Sigmoid colon (tissue), 7 donors: ENCODE results near the gene STAB1. TPM values are rescaled to one million over a fixed set of nuclear protein-coding genes. Genes with fewer than 3 reads are reported as not detected.

Source experiments
- DNase-seq: peaks from one replicate; pipeline ENCODE4 v3.0.0-alpha.2; 2019
- H3K27ac ChIP-seq, 4 donors: fragments of 200-600 bp; sonication (generic); one replicate each; pipeline ENCODE4 v1.5.1; 2016 to 2019; ENCODE audit warnings: mild to moderate bottlenecking in 1 of 4
- H3K27me3 ChIP-seq, 3 donors: fragments of 200-600 bp; sonication (generic); one replicate each; pipeline ENCODE4 v1.5.1; 2019; ENCODE audit warnings: mild to moderate bottlenecking in 1 of 3
- H3K36me3 ChIP-seq, 4 donors: fragments of 200-600 bp; sonication (generic); one replicate each; pipeline ENCODE4 v1.5.1; 2016 to 2019
- H3K4me1 ChIP-seq, 4 donors: fragments of 200-600 bp; sonication (generic); one replicate each; pipeline ENCODE4 v1.5.1; 2017 to 2019
- H3K4me3 ChIP-seq, 4 donors: fragments of 200-600 bp; sonication (generic); one replicate each; pipeline ENCODE4 v1.5.1; 2017 to 2019; ENCODE audit warnings: mild to moderate bottlenecking in 2 of 4, moderate library complexity in 1 of 4
- H3K9me3 ChIP-seq, 4 donors: fragments of 200-600 bp in 3 of 4; sonication (generic) in 3 of 4; one replicate each; pipeline versions ENCODE4 v1.5.1 to v1.6.1; 2013 to 2019
- EP300 ChIP-seq, 4 donors: sonication (generic); formaldehyde crosslinking; IDR thresholded peaks; one replicate each; pipeline ENCODE4 v1.6.1; 2017; ENCODE audit warnings: antibody characterized with exemption in 4 of 4
- POLR2A ChIP-seq, 2 donors: fragments of 450-650 bp; IDR thresholded peaks; one replicate each; pipeline ENCODE4 v1.6.1; 2016; ENCODE audit warnings: antibody characterized with exemption in 2 of 2, mild to moderate bottlenecking in 2 of 2, moderate library complexity in 2 of 2
- POLR2AphosphoS5 ChIP-seq, 4 donors: sonication (generic); formaldehyde crosslinking; IDR thresholded peaks; one replicate each; pipeline ENCODE4 v1.6.1; 2017; ENCODE audit warnings: antibody characterized with exemption in 4 of 4
- WGBS, 2 donors: extraction: QIAGEN DNeasy Blood & Tissue Kit; methylation state at CpG; one replicate each; pipeline ENCODE4 v1.1.7; 2013; 5-methylcytosine and 5-hydroxymethylcytosine counted together
- intact Hi-C: fragments of 100-400 bp; cut with DNase I; formaldehyde crosslinking; loops from one replicate; pipeline ENCODE4 v1.15.1; 2023
- polyA plus RNA-seq, 3 donors: library from polyadenylated mRNA; stranded (reverse); fragments of 200-250 nt; gene quantifications; one replicate each; pipeline ENCODE4 v1.2.3, GENCODE V29; 2013
- total RNA-seq, 4 donors: library from RNA; depleted of rRNA; stranded (reverse); fragments of >200 nt; gene quantifications; one replicate each; pipeline ENCODE4 v1.1.0, GENCODE V29; 2016
- TF ChIP-seq, protein P1 (sequence below), 4 experiments: fragments of 450-650 bp in 3 of 4; fragments of 200-600 bp in 1 of 4; IDR thresholded peaks; one replicate each; pipeline ENCODE4 v1.5.1; 2016 to 2019; ENCODE audit warnings: antibody characterized with exemption in 4 of 4, mild to moderate bottlenecking in 3 of 4, moderate library complexity in 2 of 4
- donor health status: healthy with polysubstance abuse.
- donor health status: Bipolar disorder and iron deficiency.
- donor health status: healthy.

The STAB1 gene
- total and polyA plus RNA-seq, 7 donors: 18.0 to 138 (median 92.0) TPM

DNA sequence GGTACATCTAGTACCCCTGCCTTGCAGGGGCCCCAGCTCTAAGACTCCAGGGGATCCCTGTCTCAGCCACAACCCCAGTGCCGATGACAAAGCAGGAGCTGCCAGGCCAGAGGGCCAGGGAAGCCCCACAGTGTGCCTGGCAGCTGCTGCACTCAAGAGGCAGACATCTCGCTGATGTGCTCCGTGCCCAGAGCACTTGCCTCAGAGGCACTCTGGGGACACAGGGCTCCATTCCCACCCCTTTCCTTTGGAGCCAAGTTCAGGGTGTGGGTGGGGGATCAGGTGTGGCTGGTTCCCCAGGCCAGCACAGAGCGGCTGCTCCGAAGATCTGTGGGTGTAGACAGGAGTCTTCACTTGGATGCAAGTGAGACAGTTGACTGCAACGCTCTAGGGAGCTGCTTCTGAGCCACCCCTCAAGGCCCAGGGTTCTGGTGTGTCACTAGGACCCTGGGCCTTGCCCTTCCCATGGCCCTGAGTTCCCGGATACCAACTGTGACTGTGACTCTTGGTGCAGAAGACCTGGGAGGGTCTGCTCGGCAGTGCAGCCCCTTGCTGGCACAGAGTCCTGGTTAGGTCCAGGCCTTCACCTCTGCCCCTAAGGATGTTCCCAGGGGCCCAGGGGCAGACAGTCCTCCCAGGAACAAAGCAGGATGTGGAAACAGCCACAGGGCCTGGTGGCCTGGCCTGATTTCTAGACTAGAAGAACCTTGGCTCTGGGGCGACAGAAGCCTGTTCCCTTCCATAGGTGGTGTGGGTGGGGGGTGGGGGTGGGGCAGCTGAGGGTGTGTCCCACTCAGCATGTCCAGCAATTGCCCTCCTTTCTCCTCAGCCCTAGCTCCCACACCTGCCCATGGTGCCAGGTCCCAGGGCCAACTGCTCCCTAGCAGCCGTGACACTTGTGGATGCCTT is 36.0 kb downstream of the STAB1 start:
- H3K36me3 ChIP-seq: peaks cover 0 to 19% (median 7%) of the 10 kb centered on the region in 4 donors
- intact Hi-C loops: loop anchor here (5.0 kb wide), 1 partner anchor 74 kb away; the partner anchor contains the start of gene NISCH
- peak overlapping the region in 2 of 4 donors; percentile 9 to 51 for H3K27ac ChIP-seq
- TF ChIP-seq POLR2A (IDR thresholded peaks at IDR 0.05): no peak
- no peak for TF ChIP-seq POLR2AphosphoS5 (IDR thresholded peaks at IDR 0.05)
- no peak for TF ChIP-seq EP300 (IDR thresholded peaks at IDR 0.05)
- TF ChIP-seq, protein P1, sequence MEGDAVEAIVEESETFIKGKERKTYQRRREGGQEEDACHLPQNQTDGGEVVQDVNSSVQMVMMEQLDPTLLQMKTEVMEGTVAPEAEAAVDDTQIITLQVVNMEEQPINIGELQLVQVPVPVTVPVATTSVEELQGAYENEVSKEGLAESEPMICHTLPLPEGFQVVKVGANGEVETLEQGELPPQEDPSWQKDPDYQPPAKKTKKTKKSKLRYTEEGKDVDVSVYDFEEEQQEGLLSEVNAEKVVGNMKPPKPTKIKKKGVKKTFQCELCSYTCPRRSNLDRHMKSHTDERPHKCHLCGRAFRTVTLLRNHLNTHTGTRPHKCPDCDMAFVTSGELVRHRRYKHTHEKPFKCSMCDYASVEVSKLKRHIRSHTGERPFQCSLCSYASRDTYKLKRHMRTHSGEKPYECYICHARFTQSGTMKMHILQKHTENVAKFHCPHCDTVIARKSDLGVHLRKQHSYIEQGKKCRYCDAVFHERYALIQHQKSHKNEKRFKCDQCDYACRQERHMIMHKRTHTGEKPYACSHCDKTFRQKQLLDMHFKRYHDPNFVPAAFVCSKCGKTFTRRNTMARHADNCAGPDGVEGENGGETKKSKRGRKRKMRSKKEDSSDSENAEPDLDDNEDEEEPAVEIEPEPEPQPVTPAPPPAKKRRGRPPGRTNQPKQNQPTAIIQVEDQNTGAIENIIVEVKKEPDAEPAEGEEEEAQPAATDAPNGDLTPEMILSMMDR (IDR thresholded peaks at IDR 0.05): no peak
- 87 to 92% methylated on average over 10 of the region's 10 CpGs for WGBS, 2 donors
- H3K27me3 ChIP-seq: no peaks in the 10 kb centered on the region
- DNase-seq: peak; percentile 56
- H3K4me1 ChIP-seq: peaks cover 0 to 40% (median 31%) of the 10 kb centered on the region in 4 donors
- no peaks in the 10 kb centered on the region for H3K9me3 ChIP-seq
- H3K4me3 ChIP-seq: no peak overlapping the region

GRCh38 chr3:52531860-52532516 is 36.9 kb downstream of the STAB1 start:
- intact Hi-C loops: loop anchor here (5.0 kb wide), 1 partner anchor 75 kb away; the partner anchor contains the start of gene NISCH
- H3K27ac ChIP-seq: peak overlapping the region in 1 of 4 donors; percentile 51
- 91 to 95% methylated on average over 14 of the region's 14 CpGs for WGBS, 2 donors

GRCh38 chr3:52532517-52532837 is 37.3 kb downstream of the STAB1 start:
- peak overlapping the region in 3 of 4 donors; percentile 60 to 65 (median 64) for H3K27ac ChIP-seq
- WGBS, 2 donors: 47 to 71% methylated on average over 5 of the region's 5 CpGs

More at GRCh38 chr3:52531860-52532516, 36.9 kb downstream of the STAB1 start:
- no peak for TF ChIP-seq EP300 (IDR thresholded peaks at IDR 0.05)
- no peak for TF ChIP-seq POLR2A (IDR thresholded peaks at IDR 0.05)
- TF ChIP-seq, protein P1 (IDR thresholded peaks at IDR 0.05): no peak
- no peak for TF ChIP-seq POLR2AphosphoS5 (IDR thresholded peaks at IDR 0.05)
- peak overlapping the region in 1 of 4 donors; percentile 57 for H3K4me3 ChIP-seq
- H3K9me3 ChIP-seq: no peaks in the 10 kb centered on the region
- H3K27me3 ChIP-seq: no peaks in the 10 kb centered on the region
- peak; percentile 64 for DNase-seq
- peaks cover 0 to 41% (median 31%) of the 10 kb centered on the region in 4 donors for H3K4me1 ChIP-seq
- peaks cover 0 to 16% (median 7%) of the 10 kb centered on the region in 4 donors for H3K36me3 ChIP-seq

More at GRCh38 chr3:52532517-52532837, 37.3 kb downstream of the STAB1 start:
- DNase-seq: peak; percentile 71
- Histone ChIP-seq H3K36me3 (peaks cover 0 to 14% (median 6%) of the 10 kb centered on the region in 4 donors), H3K4me3 (peak overlapping the region in 3 of 4 donors; percentile 57 to 64 (median 63)), H3K4me1 (peaks cover 0 to 46% (median 36%) of the 10 kb centered on the region in 4 donors), H3K9me3 (no peaks in the 10 kb centered on the region), H3K27me3 (no peaks in the 10 kb centered on the region)
- no peak for TF ChIP-seq POLR2A (IDR thresholded peaks at IDR 0.05)
- TF ChIP-seq, protein P1 (IDR thresholded peaks at IDR 0.05): no peak
- no peak for TF ChIP-seq EP300 (IDR thresholded peaks at IDR 0.05)
- TF ChIP-seq POLR2AphosphoS5 (IDR thresholded peaks at IDR 0.05): no peak
- intact Hi-C loops: loop anchor here (5.0 kb wide), 1 partner anchor 75 kb away; the partner anchor contains the start of gene NISCH
